Transverse colon (tissue), 4 donors: ENCODE measurements around the gene PLCD1. TPM values are rescaled to one million over a fixed set of nuclear protein-coding genes. Genes with fewer than 3 reads are reported as not detected.
"Not testable (repeated sequence)": the region's sequence is repeated elsewhere in the genome, so short reads cannot be mapped to it uniquely, and the experiment has no call there.

Experiments
- DNase-seq: peaks from one replicate; pipeline ENCODE4 v3.0.0-alpha.2; 2019
- H3K27ac ChIP-seq, 4 donors: fragments of 200-600 bp; sonication (generic); 2 replicates each; pipeline ENCODE4 v1.5.1; 2016 to 2018; ENCODE audit warnings: inconsistent platforms in 4 of 4
- H3K27me3 ChIP-seq: fragments of 200-600 bp; sonication (generic); 2 replicates; pipeline ENCODE4 v1.5.1; 2017; ENCODE audit warnings: inconsistent platforms
- H3K36me3 ChIP-seq, 4 donors: fragments of 200-600 bp; sonication (generic); 2 replicates each; pipeline ENCODE4 v1.5.1; 2017 to 2019; ENCODE audit warnings: inconsistent platforms in 4 of 4
- H3K4me1 ChIP-seq, 4 donors: fragments of 200-600 bp; sonication (generic); 2 replicates each; pipeline ENCODE4 v1.5.1; 2017 to 2020; ENCODE audit warnings: inconsistent platforms in 4 of 4
- H3K4me3 ChIP-seq, 4 donors: fragments of 200-600 bp; sonication (generic); 1 replicate in 1 of 4; 2 replicates in 3 of 4; pipeline versions ENCODE4 v1.5.1 to v1.6.1; 2017 to 2019; ENCODE audit warnings: inconsistent platforms in 4 of 4
- H3K9me3 ChIP-seq, 2 donors: fragments of 200-600 bp; sonication (generic); 2 replicates each; pipeline ENCODE4 v1.5.1; 2017 to 2019; ENCODE audit warnings: inconsistent platforms in 2 of 2
- EP300 ChIP-seq: sonication (generic); formaldehyde crosslinking; IDR thresholded peaks from one replicate; pipeline ENCODE4 v1.6.1; 2017; ENCODE audit warnings: antibody characterized with exemption, low read depth
- POLR2A ChIP-seq: fragments of 450-650 bp; IDR thresholded peaks from one replicate; pipeline ENCODE4 v1.6.1; 2016; ENCODE audit warnings: antibody characterized with exemption, mild to moderate bottlenecking, moderate library complexity
- POLR2AphosphoS5 ChIP-seq, 3 donors: sonication (generic); formaldehyde crosslinking; IDR thresholded peaks; one replicate each; pipeline ENCODE4 v1.6.1; 2016; ENCODE audit warnings: antibody characterized with exemption in 3 of 3
- WGBS, 2 donors: methylation state at CpG; one replicate each; pipeline ENCODE4 v1.1.5; 2018; ENCODE audit warnings: low coverage in 1 of 2; 5-methylcytosine and 5-hydroxymethylcytosine counted together
- in situ Hi-C, 4 donors: fragments of 200-750 bp; cut with MboI; loops; one replicate each; pipeline versions ENCODE4 v1.15.0 to v1.15.1; 2017; ENCODE audit warnings: low sequenced_read_pairs in 3 of 4, low pct_ligation_motif_present in 1 of 4, low pct_unique_long_range_greater_than_20kb in 1 of 4
- intact Hi-C: fragments of 100-400 bp; cut with DNase I; formaldehyde crosslinking; loops from one replicate; pipeline ENCODE4 v1.15.1; 2023; ENCODE audit warnings: low total_unique reads
- total RNA-seq, 4 donors: library from RNA; depleted of rRNA; stranded (reverse); fragments of >200 nt; gene quantifications; one replicate each; pipeline ENCODE4 v1.1.0, GENCODE V29; 2016
- TF ChIP-seq, protein P1 (sequence below), 5 experiments: fragments of 200-600 bp in 3 of 5; fragments of 450-650 bp in 2 of 5; sonication (generic) in 3 of 5; IDR thresholded peaks; 1 replicate in 2 of 5; 2 replicates in 3 of 5; pipeline ENCODE4 v1.5.1; 2016 to 2017; ENCODE audit warnings: antibody characterized with exemption in 5 of 5, inconsistent platforms in 3 of 5, mild to moderate bottlenecking in 2 of 5, moderate library complexity in 1 of 5

Gene PLCD1
- total RNA-seq, 4 donors from 2014 or later: 21.1 to 126 (median 91.4) TPM

DNA sequence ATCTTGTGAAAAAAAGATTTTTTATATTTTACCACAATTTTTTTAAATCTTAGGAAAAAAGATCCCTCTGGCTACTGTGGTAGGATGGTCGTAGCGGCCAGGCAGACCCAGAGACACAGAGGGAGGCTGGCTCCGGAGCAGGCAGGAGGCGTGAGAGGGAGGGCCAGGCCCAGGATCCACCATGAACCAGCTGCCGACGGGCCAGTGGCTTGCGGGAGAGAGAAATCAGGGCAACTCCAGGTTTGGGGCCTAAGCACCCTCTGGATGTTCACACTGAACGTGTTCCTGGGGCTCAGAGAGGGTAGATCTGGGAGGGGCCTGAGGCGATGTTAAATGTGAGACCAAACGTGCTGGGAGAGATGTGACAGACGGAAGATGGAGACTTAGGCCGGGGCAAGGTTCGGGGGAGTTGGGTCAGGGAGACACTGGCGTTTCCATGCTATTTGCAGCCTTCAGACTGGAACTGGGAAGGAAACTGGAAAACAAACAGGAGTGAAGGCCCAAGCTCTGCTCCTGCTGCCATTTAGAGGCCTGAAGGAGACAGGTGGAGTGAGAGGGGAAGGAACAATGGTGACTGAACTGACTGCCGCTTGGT lies 40.4 kb downstream of the PLCD1 start:
- Histone ChIP-seq H3K4me1 (peaks cover 21 to 67% (median 60%) of the 10 kb centered on the region in 4 donors), H3K36me3 (no peaks in the 10 kb centered on the region), H3K9me3 (no peaks in the 10 kb centered on the region), H3K27me3 (no peaks in the 10 kb centered on the region), H3K4me3 (peak overlapping the region in 1 of 4 donors; percentile 19), H3K27ac (peak overlapping the region; percentile 85 to 92 (median 90))
- DNase-seq: no peak
- WGBS, 2 donors: 83 to 92% methylated on average over 8 to 15 of the region's 15 CpGs
- in situ Hi-C loops: no loop called here
- intact Hi-C loops: no loop called here
- TF ChIP-seq POLR2AphosphoS5 (IDR thresholded peaks at IDR 0.05): no peak
- TF ChIP-seq POLR2A: no peak

- intact Hi-C loops, H3K27me3 ChIP-seq, H3K36me3 ChIP-seq, in situ Hi-C loops, DNase-seq, H3K9me3 ChIP-seq: not testable (repeated sequence)
- Histone ChIP-seq H3K4me3 (peak overlapping the region in 1 of 4 donors; percentile 19), H3K4me1 (peaks cover 15 to 61% (median 54%) of the 10 kb centered on the region in 4 donors), H3K27ac (peak overlapping the region; percentile 84 to 92 (median 88))
- WGBS, 2 donors: 50 to 75% methylated on average over 1 to 10 of the region's 10 CpGs
These were observed 41.1 kb downstream of the PLCD1 start for GRCh38 chr3:37988376-37988775.

GRCh38 chr3:37987751-37988179 lies 41.7 kb downstream of the PLCD1 start:
- Histone ChIP-seq H3K27ac (peak overlapping the region; percentile 84 to 92 (median 88)), H3K27me3 (no peaks in the 10 kb centered on the region), H3K4me1 (peaks cover 11 to 56% (median 48%) of the 10 kb centered on the region in 4 donors), H3K36me3 (no peaks in the 10 kb centered on the region), H3K4me3 (peak overlapping the region in 1 of 4 donors; percentile 19), H3K9me3 (no peaks in the 10 kb centered on the region)
- peak; percentile 66 for DNase-seq
- intact Hi-C loops (no loop called here), in situ Hi-C loops (no loop called here)
- TF ChIP-seq POLR2A (peak; percentile 57), POLR2AphosphoS5 (IDR thresholded peaks at IDR 0.05) (peak in 2 of 3 donors; percentile 73 to 86), EP300 (no peak)
- TF ChIP-seq, protein P1, sequence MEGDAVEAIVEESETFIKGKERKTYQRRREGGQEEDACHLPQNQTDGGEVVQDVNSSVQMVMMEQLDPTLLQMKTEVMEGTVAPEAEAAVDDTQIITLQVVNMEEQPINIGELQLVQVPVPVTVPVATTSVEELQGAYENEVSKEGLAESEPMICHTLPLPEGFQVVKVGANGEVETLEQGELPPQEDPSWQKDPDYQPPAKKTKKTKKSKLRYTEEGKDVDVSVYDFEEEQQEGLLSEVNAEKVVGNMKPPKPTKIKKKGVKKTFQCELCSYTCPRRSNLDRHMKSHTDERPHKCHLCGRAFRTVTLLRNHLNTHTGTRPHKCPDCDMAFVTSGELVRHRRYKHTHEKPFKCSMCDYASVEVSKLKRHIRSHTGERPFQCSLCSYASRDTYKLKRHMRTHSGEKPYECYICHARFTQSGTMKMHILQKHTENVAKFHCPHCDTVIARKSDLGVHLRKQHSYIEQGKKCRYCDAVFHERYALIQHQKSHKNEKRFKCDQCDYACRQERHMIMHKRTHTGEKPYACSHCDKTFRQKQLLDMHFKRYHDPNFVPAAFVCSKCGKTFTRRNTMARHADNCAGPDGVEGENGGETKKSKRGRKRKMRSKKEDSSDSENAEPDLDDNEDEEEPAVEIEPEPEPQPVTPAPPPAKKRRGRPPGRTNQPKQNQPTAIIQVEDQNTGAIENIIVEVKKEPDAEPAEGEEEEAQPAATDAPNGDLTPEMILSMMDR (IDR thresholded peaks at IDR 0.05): no peak
- WGBS, 2 donors: 55% methylated on average over 7 of the region's 7 CpGs; no CpG with 5 or more reads in 1 of the 2 donors

DNA sequence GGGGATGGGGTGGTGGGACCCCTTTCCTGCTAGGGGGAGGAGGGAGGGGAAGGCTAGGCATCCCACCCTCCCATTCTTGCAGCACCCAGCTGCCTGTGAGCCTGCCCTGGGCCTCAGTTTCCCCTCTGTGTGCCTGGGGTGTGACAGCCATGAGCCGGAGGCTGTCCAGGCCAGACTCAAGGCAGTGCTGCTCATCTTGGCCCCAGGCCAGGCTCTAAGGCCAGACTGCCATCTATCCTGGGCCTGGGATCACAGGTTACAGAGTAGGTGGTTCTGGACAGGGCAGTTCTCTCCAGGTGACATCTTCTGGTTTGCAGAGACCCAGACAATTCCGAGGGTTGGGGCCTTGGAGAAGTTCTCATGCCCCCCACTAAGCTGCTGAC lies 42.1 kb downstream of the PLCD1 start:
- WGBS, 2 donors: 62% methylated on average over 2 of the region's 2 CpGs; no CpG with 5 or more reads in 1 of the 2 donors
- intact Hi-C loops: no loop called here
- H3K27ac ChIP-seq: peak overlapping the region; percentile 84 to 92 (median 88)
- in situ Hi-C loops: no loop called here
- H3K36me3 ChIP-seq: no peaks in the 10 kb centered on the region
- no peaks in the 10 kb centered on the region for H3K9me3 ChIP-seq
- H3K27me3 ChIP-seq: no peaks in the 10 kb centered on the region
- H3K4me1 ChIP-seq: peaks cover 11 to 53% (median 47%) of the 10 kb centered on the region in 4 donors
- DNase-seq: no peak
- no peak for TF ChIP-seq POLR2AphosphoS5 (IDR thresholded peaks at IDR 0.05)
- TF ChIP-seq, protein P1 (IDR thresholded peaks at IDR 0.05): no peak
- TF ChIP-seq POLR2A: no peak
- no peak for TF ChIP-seq EP300
- no peak overlapping the region for H3K4me3 ChIP-seq

- in situ Hi-C loops: no loop called here
- peak; percentile 93 for DNase-seq
- Histone ChIP-seq H3K4me3 (no peak overlapping the region), H3K36me3 (no peaks in the 10 kb centered on the region), H3K27ac (peak overlapping the region; percentile 84 to 92 (median 88)), H3K4me1 (peaks cover 11 to 50% (median 42%) of the 10 kb centered on the region in 4 donors), H3K9me3 (no peaks in the 10 kb centered on the region), H3K27me3 (no peaks in the 10 kb centered on the region)
- WGBS, 2 donors: 57% methylated on average over 12 of the region's 12 CpGs; no CpG with 5 or more reads in 1 of the 2 donors
- peak; percentile 58 for TF ChIP-seq EP300
- TF ChIP-seq POLR2AphosphoS5 (IDR thresholded peaks at IDR 0.05): peak; percentile 80 to 90 (median 88)
- TF ChIP-seq, protein P1 (IDR thresholded peaks at IDR 0.05): no peak
- TF ChIP-seq POLR2A: peak; percentile 90
- intact Hi-C loops: no loop called here
These were observed 42.7 kb downstream of the PLCD1 start for GRCh38 chr3:37986479-37987314.
